AG09319 (cell line): ENCODE measurements around the gene GXYLT2.

Source experiments
- DNase-seq: peaks from one replicate; pipeline ENCODE4 v3.0.0-alpha.2; 2010; ENCODE audit warnings: low read depth; ENCODE audit errors: extremely low read depth
- CTCF ChIP-seq: IDR thresholded peaks from 2 replicates; pipeline ENCODE4 v1.5.1; 2011; ENCODE audit warnings: low read depth, mild to moderate bottlenecking, inconsistent platforms, low read length, moderate library complexity

GXYLT2 gene

GRCh38 chr3:72951259-72951722, 63.4 kb downstream of the GXYLT2 start:
- TF ChIP-seq CTCF: no peak
- DNase-seq: no peak

GRCh38 chr3:72953325-72953956, 65.6 kb downstream of the GXYLT2 start:
- no peak for TF ChIP-seq CTCF
- no peak for DNase-seq

- TF ChIP-seq CTCF: no peak
- no peak for DNase-seq
These were observed 69.5 kb downstream of the GXYLT2 start for GRCh38 chr3:72957297-72957696.

- no peak for TF ChIP-seq CTCF
- no peak for DNase-seq
These were observed 71.5 kb downstream of the GXYLT2 start for GRCh38 chr3:72959336-72959735.

- peak; percentile 54 for DNase-seq
- no peak for TF ChIP-seq CTCF
These were observed 73.1 kb downstream of the GXYLT2 start for GRCh38 chr3:72960812-72961518.

GRCh38 chr3:72961752-72962151, 73.9 kb downstream of the GXYLT2 start:
- TF ChIP-seq CTCF: no peak
- no peak for DNase-seq

- DNase-seq: no peak
- TF ChIP-seq CTCF: no peak
These were observed 74.5 kb downstream of the GXYLT2 start for GRCh38 chr3:72962317-72962716.
